Erythroblast (primary cell): ENCODE data around the gene ZNF189.

Experiments used
- DNase-seq, 2 experiments: peaks; one replicate each; lab custom pipeline; 2025; lab: John Stamatoyannopoulos, UW
- GATA1 ChIP-seq: IDR thresholded peaks from 2 replicates; pipeline ENCODE4 v1.6.1; 2011; ENCODE audit warnings: low read depth, mild to moderate bottlenecking, control low read depth, low read length, moderate library complexity
- POLR2A ChIP-seq: IDR thresholded peaks from 2 replicates; pipeline ENCODE4 v1.6.1; 2011; ENCODE audit warnings: mild to moderate bottlenecking, low read length

The ZNF189 gene

DNA sequence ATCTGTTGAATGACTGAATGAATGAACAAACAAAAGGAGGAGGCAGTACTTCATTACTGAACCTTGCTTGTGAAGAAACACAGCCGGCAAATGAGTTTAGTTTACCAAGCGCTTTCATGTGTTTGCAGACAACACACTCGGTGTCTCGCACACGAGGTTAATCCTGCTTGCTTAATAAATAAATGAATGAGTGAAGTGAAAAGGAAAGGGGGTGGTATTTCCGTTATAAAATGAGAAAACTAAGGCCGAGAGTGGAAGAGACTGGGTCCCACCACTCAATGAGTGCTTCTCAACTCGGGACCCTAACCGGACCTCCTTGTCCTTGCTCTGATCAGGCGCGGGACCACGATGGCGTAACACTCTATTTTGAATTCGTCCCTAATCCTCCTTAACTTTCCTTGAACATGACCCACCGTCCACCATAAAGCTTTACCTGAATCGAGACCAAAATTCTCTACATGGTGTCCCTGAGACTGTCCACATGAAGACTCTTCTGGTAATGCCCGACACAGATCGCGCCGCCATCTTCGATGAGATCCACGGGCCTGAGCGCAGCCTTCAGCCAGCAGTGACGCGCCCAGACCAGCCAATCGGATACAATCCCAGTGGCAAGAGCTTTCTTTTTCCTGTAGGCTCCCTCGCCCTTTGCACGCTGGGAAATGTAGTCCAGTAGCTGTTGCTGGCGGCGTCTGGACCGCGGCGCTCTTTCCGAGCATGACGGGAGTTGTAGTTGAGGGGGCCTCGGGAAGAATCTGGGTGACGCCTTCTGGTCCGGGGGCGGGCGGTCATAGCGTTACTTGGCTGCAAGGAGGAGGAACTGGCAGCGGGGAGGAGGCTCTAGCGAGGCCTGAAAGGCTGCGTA, at the start of gene ZNF189, which contains the start of gene MRPL50:
TSS of gene ZNF189 (plus strand) at position 784 of the 862 bp plus-strand sequence. CDS start 306 bp downstream, outside the sequence.
TSS of gene MRPL50 (minus strand) at position 551 of the 862 bp plus-strand sequence. CDS start at position 525, 26 bp downstream.
- DNase-seq: peak; percentile 99
- TF ChIP-seq GATA1 (no peak), POLR2A (peak; percentile 98)

DNA sequence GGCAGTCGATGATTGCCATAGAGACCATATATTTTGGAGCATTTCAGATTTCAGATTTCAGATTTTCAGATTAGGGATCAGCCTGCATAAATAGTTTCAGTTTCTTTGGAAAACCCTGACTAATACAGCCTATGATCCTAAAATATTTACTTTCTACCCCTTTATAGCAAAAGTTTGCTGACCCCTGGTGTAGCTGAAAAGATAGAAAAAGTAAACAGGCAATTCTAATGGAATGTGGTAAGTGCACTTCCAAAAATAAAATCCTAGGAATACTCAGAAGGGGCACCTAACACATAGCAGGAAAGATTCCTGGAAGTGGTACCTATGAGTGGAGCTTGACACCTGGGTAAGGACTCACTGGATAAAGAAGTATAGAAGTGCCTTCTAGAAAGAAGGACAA, 48.4 kb upstream of the ZNF189 start:
- no peak for DNase-seq
- TF ChIP-seq GATA1: no peak
- no peak for TF ChIP-seq POLR2A

DNA sequence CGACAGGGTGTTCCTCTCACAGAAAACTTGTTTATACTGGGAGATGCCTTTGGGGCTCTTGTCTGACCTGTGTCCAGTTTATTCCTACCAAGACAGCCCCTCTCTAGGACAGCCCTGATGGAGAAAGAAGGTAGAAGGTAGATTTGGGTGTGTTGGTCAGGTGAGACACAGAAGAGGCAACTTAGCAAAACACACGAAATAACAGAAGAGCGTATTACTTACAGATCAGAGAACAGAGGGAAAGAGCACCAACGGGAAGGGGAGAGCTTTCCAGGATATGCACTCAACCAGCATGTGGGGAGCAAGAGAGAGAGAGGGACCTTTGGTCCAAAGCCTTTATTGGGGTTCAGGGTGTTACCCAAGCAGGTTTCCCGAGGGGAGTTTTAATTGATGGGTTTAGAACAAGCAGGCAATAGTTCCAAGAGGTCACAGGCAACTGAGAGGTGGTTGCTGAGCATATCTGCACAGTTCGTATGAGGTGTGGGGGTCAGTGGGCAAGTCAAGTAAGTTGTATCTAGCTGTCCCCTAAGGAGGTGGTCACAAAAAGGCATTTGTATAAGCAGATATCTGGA, 45.7 kb upstream of the ZNF189 start:
- no peak for DNase-seq

DNA sequence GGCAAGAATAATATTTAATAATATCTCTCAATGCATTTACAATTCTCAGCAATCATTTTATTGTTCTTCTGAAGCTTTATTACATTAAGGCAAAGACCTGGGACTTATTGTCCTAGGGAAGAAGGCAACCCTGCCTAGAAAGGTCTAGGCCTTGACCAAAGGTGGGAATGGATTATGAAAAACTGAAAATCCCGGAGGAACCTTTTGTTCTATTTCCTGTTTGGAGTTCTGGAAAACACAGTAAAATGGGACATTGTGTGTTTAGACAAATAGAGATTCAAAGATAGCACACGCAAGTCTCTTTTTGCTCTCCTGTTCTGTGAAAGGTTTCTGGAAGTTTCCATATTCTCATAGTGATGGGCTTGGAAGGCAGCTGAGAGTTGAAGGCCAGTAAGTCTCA, 45.0 kb upstream of the ZNF189 start:
- TF ChIP-seq POLR2A (no peak), GATA1 (no peak)
- DNase-seq: no peak

More for the DNA sequence above, 45.7 kb upstream of the ZNF189 start:
- no peak for TF ChIP-seq POLR2A
- TF ChIP-seq GATA1: no peak

DNA sequence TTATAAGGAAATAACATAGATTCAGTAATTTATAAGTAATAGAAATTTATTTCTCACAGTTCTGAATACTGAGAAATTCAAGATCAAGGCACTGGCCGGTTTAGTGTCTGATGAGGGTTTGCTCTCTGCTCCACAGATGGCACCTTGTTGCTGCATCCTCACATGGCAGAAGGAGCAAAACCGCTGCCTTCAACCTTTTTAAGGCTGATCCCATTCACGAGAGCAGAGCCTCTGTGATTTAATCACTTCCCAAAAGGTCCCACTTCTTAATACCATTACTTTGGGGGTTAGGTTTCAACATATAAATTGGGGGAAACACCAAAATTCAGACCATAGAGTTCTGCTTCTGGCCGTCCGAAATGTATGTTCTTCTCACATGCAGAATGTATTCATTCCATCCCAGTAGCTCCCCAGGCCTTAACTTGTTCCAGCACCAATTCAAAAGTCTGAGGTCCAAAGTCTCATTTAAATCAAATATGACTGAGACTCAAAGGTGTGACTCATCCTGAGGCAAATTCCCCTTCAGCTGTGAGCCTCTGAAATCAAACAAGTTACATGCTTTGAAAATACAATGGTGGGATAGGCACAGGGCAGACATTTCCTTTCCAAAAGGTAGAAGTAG, 44.4 kb upstream of the ZNF189 start:
- no peak for DNase-seq
- no peak for TF ChIP-seq GATA1
- no peak for TF ChIP-seq POLR2A

DNA sequence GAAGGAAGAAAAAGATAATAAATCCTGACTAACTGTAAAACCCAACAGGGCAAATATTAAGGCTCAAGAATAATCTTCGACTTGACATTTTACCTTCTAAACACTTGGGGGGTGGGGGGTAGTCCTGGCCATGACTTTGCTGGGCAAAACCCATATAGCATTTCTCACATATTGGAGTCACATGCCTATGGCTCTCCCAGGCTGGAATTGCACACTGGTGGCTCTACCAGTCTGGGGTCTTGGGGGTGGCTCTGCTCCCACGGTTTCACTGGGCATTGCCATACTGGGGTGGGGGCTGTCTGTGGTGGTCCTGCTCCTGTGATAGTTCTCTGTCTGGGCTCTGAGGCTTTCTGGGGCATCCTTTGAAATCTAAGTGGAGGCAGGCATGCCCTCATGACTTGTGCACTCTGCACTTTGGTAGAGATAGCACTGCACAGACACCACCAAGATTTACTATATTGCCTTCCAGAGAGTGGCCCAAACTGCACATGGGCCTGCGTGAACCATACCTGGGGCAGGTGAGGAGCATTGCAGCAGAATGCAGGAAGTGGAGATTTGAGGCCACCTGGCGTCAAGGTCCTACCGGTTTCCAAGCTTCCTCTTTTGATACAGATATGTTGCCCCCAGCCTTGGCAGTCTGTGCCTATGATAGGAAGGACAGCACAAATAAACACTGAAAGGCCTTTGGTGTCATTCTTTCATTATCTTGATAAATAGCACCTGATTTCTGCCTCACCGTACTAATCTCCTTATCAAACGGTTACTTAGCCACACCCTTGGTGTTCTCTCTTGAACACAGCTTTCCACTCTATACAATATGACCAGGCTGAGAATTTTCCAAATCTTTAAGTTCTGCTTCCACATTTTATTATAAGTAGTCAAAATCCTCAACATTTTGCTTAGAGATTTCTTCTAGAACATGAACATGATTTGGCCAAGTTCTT, 43.6 kb upstream of the ZNF189 start:
- TF ChIP-seq GATA1: no peak
- no peak for TF ChIP-seq POLR2A
- DNase-seq: no peak

DNA sequence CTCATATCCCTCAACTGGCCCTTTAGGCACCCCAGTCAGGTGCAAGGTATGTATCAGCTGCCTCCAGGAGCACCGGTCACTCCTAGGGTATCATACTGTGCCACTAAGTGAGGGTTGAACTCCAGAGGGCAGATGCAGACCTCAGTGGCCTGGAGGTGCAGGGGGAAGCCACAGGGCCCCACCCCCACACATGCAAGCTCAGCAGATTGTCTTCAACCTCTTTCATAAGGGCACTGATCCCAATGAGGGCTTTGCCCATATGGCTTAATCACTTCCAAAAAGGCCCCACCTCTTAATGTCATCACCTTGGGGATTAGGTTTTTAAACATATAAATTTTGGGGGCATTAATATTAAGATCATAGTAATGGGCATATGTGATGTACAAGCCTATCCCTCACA, 42.0 kb upstream of the ZNF189 start:
- no peak for DNase-seq

DNA sequence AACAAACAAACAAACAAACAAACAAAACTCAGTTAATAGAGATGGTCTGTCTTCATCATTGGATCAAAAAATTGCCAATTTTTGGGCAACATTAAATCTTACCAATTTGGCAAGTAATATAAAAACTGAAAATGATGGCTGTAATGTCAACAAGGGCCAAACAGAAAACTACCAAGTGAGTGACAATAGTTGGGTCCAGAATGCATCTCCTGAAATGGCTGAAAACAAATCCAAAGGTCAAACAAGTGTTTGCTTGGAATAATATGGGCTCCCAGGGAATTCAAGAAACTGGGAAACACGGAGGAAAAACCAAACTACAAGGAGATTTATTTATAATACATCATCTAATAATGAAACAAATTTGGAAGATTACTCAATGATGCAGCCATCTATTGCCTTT, 39.0 kb upstream of the ZNF189 start:
- TF ChIP-seq POLR2A (no peak), GATA1 (no peak)
- DNase-seq: no peak

More for the DNA sequence above, 42.0 kb upstream of the ZNF189 start:
- no peak for TF ChIP-seq GATA1
- TF ChIP-seq POLR2A: no peak

DNA sequence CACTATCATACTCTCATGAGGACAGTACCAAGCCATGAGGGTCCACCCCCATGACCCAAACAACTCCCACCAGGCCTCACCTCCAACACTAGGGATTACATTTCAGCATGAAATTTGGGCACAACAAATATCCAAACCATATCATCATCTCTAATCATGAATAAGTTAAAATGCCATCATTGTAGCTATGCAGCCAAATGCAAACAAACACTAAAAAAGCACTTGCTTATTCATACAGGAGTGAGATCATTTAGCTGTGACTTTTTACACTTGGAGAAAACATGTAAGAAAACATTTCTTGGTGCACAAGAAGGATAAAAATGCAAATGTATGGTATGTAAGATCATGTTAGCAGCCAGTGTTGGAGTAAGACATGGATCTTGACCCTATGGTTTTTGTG, 38.0 kb upstream of the ZNF189 start:
- TF ChIP-seq POLR2A (no peak), GATA1 (no peak)

DNA sequence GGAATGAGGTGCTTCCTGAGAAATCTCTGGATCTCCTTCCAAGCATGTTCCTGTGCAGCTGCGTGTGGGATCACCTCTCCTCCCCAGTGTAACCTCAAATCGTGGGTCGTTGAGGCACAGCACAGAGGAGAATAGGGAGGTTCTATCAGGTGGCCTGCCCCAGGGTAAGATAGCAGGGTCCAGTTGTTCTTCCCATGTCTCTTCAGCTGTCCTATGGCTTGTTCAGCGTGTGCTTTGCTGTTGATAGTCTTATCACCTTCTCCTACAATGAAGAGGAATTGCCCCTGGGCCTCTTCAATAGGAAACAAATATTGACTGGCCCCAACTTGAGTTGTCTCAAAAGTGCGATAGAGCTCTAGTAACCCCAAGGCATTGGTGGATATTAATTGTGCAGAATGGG, 36.2 kb upstream of the ZNF189 start:
- DNase-seq: peak in 1 of 2 experiments; percentile 65
- no peak for TF ChIP-seq POLR2A
- no peak for TF ChIP-seq GATA1

More for the DNA sequence above, 38.0 kb upstream of the ZNF189 start:
- no peak for DNase-seq

DNA sequence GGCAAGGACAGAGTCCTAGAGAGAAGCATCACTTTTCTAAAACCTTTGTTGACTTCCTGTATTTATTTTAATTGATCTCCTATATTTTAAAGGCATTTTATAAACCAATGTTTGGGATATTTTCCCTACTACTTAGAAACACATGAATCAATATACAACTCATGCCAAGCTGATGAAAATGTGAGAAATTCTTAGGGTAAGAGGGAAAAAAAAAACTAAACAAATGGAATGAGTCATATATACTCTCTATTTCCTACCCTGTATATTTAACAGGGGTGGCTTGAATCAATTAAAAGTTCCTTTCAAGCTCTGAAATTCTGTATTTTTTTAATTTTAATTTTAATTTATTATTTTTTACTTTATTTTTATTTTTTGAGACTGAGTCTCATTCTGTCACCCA, 33.5 kb upstream of the ZNF189 start:
- DNase-seq: no peak
- TF ChIP-seq GATA1 (no peak), POLR2A (no peak)

DNA sequence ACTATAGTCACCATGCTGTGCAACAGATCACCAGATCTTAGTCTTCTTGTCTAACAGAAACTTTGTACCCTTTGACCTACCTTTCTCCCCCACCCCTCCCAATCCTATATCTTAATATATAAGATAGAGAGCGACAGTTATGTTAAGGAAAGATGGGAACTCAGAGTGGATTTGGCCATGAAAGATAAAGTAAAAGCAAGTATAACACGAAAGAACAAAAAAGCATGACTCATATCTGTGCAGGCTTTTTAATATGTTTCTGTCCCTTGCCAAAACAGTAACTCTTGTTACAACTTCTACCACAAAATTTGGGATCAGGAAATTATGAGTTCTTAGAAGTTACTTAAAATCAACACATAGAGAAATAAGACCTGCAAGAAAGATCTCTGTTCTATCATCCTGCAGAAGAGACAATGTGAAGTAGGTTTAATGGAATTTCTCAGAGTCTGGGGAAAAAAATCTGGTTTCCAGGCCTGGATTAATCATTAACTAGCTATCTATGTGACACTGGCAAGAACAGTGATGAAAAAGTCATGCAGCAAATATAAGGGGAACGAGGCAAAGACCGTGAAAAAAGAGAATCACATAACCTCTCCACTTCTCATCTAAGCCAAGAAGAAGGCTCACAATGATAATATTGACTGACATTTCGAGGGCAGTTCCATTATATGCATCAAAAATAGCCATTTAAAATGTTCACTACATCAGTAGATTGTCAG, 32.5 kb upstream of the ZNF189 start:
- TF ChIP-seq POLR2A (no peak), GATA1 (no peak)
- peak; percentile 22 to 62 for DNase-seq

DNA sequence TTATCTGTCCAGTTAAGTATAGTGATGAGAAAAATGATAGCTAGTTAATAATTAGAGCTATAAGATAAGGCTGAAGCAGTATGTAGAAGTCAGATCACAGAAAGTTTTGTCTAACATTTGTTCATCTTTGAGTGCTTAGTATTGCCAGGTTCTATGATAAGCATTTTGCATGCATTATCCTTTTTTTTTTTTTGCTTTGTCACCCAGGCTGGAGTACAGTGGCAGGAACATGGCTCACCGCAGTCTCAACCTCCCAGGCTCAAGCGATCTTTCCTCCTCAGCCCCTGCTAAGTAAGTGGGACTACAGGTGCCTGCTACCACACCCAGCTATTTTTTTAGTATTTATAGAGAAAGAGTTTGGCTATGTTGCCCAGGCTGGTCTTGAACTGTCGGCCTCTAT, 31.3 kb upstream of the ZNF189 start:
- TF ChIP-seq POLR2A: no peak
- no peak for TF ChIP-seq GATA1
- DNase-seq: peak; percentile 4 to 9
